Vagina (tissue), 2 donors: ENCODE results near the gene C15orf39. TPM values are rescaled to one million over a fixed set of nuclear protein-coding genes. Genes with fewer than 3 reads are reported as not detected.

Experiments used
- DNase-seq, 2 donors: peaks; one replicate each; pipeline ENCODE4 v3.0.0-alpha.2; 2017; ENCODE audit errors: extremely low spot score in 2 of 2
- H3K27ac ChIP-seq: fragments of 200-600 bp; sonication (generic); one replicate; pipeline ENCODE4 v1.5.1; 2019
- H3K27me3 ChIP-seq: fragments of 200-600 bp; sonication (generic); one replicate; pipeline ENCODE4 v1.5.1; 2019
- H3K36me3 ChIP-seq, 2 donors: fragments of 200-600 bp; sonication (generic); one replicate each; pipeline ENCODE4 v1.5.1; 2017 to 2019
- H3K4me1 ChIP-seq: fragments of 200-600 bp; sonication (generic); one replicate; pipeline ENCODE4 v1.5.1; 2019
- H3K4me3 ChIP-seq, 2 donors: fragments of 200-600 bp; sonication (generic); 1 replicate in 1 of 2; 2 replicates in 1 of 2; pipeline ENCODE4 v1.5.1; 2016 to 2019
- H3K9me3 ChIP-seq: fragments of 200-600 bp; sonication (generic); one replicate; pipeline ENCODE4 v1.5.1; 2019
- CTCF ChIP-seq, 3 experiments: fragments of 450-650 bp in 2 of 3; fragments of 200-600 bp in 1 of 3; sonication (generic) in 1 of 3; IDR thresholded peaks; one replicate each; pipeline ENCODE4 v1.5.1; 2017 to 2019; ENCODE audit warnings: antibody characterized with exemption in 3 of 3, mild to moderate bottlenecking in 2 of 3, moderate library complexity in 2 of 3
- POLR2A ChIP-seq, 2 donors: fragments of 450-650 bp; IDR thresholded peaks; one replicate each; pipeline ENCODE4 v1.6.1; 2017; ENCODE audit warnings: antibody characterized with exemption in 2 of 2, mild to moderate bottlenecking in 2 of 2, moderate library complexity in 2 of 2
- POLR2AphosphoS5 ChIP-seq, 2 donors: sonication (generic); formaldehyde crosslinking; IDR thresholded peaks; one replicate each; pipeline ENCODE4 v1.9.0; 2017; ENCODE audit warnings: antibody characterized with exemption in 2 of 2, mild to moderate bottlenecking in 2 of 2, low read depth in 1 of 2; ENCODE audit not compliant: insufficient read depth in 1 of 2
- intact Hi-C: fragments of 100-400 bp; cut with DNase I; formaldehyde crosslinking; loops from one replicate; pipeline ENCODE4 v1.15.1; 2023
- total RNA-seq: library from RNA; depleted of rRNA; stranded (reverse); fragments of >200 nt; gene quantifications from one replicate; pipeline ENCODE4 v1.2.3, GENCODE V29; 2016

Gene C15orf39
- total RNA-seq, 1 donor from 2014 or later = 20.9 TPM

GRCh38 chr15:75204340-75205063, 2.8 kb downstream of the C15orf39 start:
- peaks cover 0 to 35% of the 10 kb centered on the region in 2 donors for H3K36me3 ChIP-seq
- no peaks in the 10 kb centered on the region for H3K9me3 ChIP-seq
- H3K4me1 ChIP-seq = peaks cover 85% of the 10 kb centered on the region
- peak overlapping the region; percentile 97 for H3K27ac ChIP-seq
- peak; percentile 87 to 97 (median 95) for TF ChIP-seq CTCF (IDR thresholded peaks at IDR 0.05)
- TF ChIP-seq POLR2A (IDR thresholded peaks at IDR 0.05) = no peak
- peak; percentile 79 to 90 for TF ChIP-seq POLR2AphosphoS5 (IDR thresholded peaks at IDR 0.05; ENCODE audit: insufficient read depth in 1 of 2, low read depth in 1 of 2)
- no peaks in the 10 kb centered on the region for H3K27me3 ChIP-seq
- DNase-seq = peak in 1 of 2 donors; percentile 95
- intact Hi-C loops = loop anchor here (5.0 kb wide), 2 partner anchors 162 to 247 kb away; partner anchors contain the start of gene RPP25
- peak overlapping the region in 1 of 2 donors; percentile 99 for H3K4me3 ChIP-seq

DNA sequence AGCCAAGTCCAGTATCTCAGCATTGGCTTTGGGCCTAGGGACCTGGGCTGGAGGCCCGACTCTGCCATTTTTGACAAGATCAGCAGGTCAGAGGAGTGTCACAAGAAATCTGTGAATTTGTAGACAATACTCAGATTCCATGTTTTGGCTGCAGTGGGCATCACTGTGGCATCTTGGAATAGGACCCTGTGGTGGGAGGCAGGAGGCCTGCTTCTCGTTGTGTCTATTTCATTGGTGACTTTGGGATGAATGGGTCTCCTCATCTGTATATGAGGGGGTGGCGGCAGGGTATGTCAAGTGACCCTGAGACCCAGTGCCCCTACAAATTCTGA, 3.3 kb downstream of the C15orf39 start:
- intact Hi-C loops = loop anchor here (5.0 kb wide), 1 partner anchor 248 kb away; the partner anchor contains the start of gene RPP25
- TF ChIP-seq POLR2AphosphoS5 (IDR thresholded peaks at IDR 0.05; ENCODE audit: insufficient read depth in 1 of 2, low read depth in 1 of 2) (no peak), CTCF (IDR thresholded peaks at IDR 0.05) (no peak), POLR2A (IDR thresholded peaks at IDR 0.05) (no peak)

DNA sequence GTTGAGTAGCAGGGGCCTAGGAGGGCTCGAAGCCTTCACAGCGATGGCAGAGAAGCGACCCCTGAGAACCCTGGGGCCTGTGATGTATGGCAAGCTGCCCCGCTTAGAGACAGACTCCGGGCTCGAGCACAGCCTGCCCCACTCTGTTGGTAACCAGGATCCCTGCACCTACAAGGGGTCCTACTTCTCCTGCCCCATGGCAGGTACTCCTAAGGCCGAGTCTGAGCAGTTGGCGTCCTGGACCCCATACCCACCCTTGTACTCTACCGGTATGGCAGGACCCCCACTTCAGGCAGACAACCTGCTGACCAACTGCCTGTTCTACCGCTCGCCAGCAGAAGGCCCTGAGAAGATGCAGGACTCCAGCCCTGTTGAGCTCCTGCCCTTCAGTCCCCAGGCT, 4.3 kb downstream of the C15orf39 start:
- Histone ChIP-seq H3K4me1 (peaks cover 85% of the 10 kb centered on the region), H3K36me3 (peaks cover 0 to 50% of the 10 kb centered on the region in 2 donors), H3K27ac (no peak overlapping the region), H3K4me3 (no peak overlapping the region), H3K27me3 (no peaks in the 10 kb centered on the region), H3K9me3 (no peaks in the 10 kb centered on the region)
- TF ChIP-seq CTCF (IDR thresholded peaks at IDR 0.05) = no peak
- no peak for TF ChIP-seq POLR2AphosphoS5 (IDR thresholded peaks at IDR 0.05; ENCODE audit: insufficient read depth in 1 of 2, low read depth in 1 of 2)
- TF ChIP-seq POLR2A (IDR thresholded peaks at IDR 0.05) = no peak
- intact Hi-C loops = loop anchor here (5.0 kb wide), 1 partner anchor 249 kb away; the partner anchor contains the start of gene RPP25
- DNase-seq = no peak

More for the DNA sequence above, 3.3 kb downstream of the C15orf39 start:
- Histone ChIP-seq H3K4me3 (peak overlapping the region in 1 of 2 donors; percentile 99), H3K9me3 (no peaks in the 10 kb centered on the region), H3K36me3 (peaks cover 0 to 41% of the 10 kb centered on the region in 2 donors), H3K4me1 (peaks cover 85% of the 10 kb centered on the region), H3K27me3 (no peaks in the 10 kb centered on the region), H3K27ac (peak overlapping the region; percentile 97)
- no peak for DNase-seq

DNA sequence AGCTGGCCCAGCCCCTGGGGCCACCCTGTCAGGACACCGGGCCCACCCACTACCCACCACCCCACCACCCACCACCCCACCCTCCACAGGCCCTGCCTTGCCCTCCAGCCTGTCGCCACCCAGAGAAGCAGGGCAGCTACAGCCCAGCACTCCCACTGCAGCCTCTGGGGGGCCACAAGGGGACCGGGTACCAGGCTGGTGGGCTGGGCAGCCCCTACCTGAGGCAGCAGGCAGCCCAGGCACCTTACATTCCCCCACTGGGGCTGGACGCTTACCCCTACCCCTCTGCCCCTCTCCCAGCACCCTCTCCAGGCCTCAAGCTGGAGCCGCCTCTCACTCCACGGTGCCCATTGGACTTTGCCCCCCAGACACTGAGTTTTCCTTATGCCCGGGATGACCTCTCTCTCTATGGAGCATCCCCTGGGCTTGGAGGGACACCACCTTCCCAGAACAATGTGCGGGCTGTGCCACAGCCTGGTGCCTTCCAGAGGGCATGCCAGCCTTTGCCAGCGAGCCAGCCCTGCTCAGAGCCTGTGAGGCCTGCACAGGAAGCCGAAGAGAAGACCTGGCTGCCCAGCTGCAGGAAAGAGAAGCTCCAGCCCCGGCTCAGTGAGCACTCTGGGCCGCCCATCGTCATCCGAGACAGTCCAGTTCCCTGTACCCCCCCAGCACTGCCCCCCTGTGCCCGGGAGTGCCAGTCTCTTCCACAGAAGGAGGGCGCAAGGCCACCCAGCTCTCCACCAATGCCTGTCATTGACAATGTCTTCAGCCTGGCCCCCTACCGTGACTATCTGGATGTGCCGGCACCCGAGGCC, 5.3 kb downstream of the C15orf39 start:
- H3K9me3 ChIP-seq = no peaks in the 10 kb centered on the region
- no peak for DNase-seq
- peaks cover 87% of the 10 kb centered on the region for H3K4me1 ChIP-seq
- intact Hi-C loops = loop anchor here (5.0 kb wide), 1 partner anchor 250 kb away; the partner anchor contains the start of gene RPP25
- no peak for TF ChIP-seq CTCF (IDR thresholded peaks at IDR 0.05)
- TF ChIP-seq POLR2A (IDR thresholded peaks at IDR 0.05) = no peak
- no peak for TF ChIP-seq POLR2AphosphoS5 (IDR thresholded peaks at IDR 0.05; ENCODE audit: insufficient read depth in 1 of 2, low read depth in 1 of 2)
- no peak overlapping the region for H3K27ac ChIP-seq
- H3K4me3 ChIP-seq = no peak overlapping the region
- peaks cover 0 to 60% of the 10 kb centered on the region in 2 donors for H3K36me3 ChIP-seq
- no peaks in the 10 kb centered on the region for H3K27me3 ChIP-seq
